ENCODE measurements around the gene MS4A5.
"Not testable (repeated sequence)": the region's sequence is repeated elsewhere in the genome, so short reads cannot be mapped to it uniquely, and the experiment has no call there.

Gene MS4A5

DNA sequence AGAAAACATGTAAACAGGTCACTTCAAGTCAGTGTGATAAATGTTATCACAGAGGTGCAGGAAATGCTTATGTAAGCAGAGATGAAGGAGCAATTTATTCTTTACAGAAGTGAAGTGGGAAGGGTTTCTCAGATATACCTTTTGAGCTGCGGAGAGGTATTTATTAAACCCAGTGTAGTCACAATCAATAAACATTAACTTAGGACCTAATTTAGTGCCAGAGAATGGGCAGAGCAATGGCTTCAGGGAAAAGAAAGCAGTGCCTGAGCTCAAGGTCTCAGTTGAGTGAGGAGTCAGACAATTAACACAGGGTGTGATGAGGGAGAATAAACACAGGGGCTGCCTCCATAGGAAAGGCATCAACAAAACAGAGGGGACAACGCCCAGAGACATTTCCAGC lies 1.9 kb downstream of the MS4A5 start:
- no peak for DNase-seq (ENCODE audit: low read depth)
- TF ChIP-seq, protein P1, sequence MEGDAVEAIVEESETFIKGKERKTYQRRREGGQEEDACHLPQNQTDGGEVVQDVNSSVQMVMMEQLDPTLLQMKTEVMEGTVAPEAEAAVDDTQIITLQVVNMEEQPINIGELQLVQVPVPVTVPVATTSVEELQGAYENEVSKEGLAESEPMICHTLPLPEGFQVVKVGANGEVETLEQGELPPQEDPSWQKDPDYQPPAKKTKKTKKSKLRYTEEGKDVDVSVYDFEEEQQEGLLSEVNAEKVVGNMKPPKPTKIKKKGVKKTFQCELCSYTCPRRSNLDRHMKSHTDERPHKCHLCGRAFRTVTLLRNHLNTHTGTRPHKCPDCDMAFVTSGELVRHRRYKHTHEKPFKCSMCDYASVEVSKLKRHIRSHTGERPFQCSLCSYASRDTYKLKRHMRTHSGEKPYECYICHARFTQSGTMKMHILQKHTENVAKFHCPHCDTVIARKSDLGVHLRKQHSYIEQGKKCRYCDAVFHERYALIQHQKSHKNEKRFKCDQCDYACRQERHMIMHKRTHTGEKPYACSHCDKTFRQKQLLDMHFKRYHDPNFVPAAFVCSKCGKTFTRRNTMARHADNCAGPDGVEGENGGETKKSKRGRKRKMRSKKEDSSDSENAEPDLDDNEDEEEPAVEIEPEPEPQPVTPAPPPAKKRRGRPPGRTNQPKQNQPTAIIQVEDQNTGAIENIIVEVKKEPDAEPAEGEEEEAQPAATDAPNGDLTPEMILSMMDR (IDR thresholded peaks at IDR 0.05; ENCODE audit: low read depth, low read length), result no peak
- TF ChIP-seq, protein P2, sequence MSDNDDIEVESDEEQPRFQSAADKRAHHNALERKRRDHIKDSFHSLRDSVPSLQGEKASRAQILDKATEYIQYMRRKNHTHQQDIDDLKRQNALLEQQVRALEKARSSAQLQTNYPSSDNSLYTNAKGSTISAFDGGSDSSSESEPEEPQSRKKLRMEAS (IDR thresholded peaks at IDR 0.05; ENCODE audit: low read depth, low read length), result no peak
- TF ChIP-seq MYC (IDR thresholded peaks at IDR 0.05; ENCODE audit: low read depth, low read length) (no peak), POLR2A (IDR thresholded peaks at IDR 0.05; ENCODE audit: extremely low read depth, insufficient read length) (no peak)
- no peak overlapping the region for H3K4me3 ChIP-seq (ENCODE audit: low read depth, low read length)

- no peak overlapping the region for H3K4me3 ChIP-seq (ENCODE audit: low read depth, low read length)
- TF ChIP-seq, protein P2 (IDR thresholded peaks at IDR 0.05; ENCODE audit: low read depth, low read length), result no peak
- no peak for TF ChIP-seq POLR2A (IDR thresholded peaks at IDR 0.05; ENCODE audit: extremely low read depth, insufficient read length)
- TF ChIP-seq, protein P1 (IDR thresholded peaks at IDR 0.05; ENCODE audit: low read depth, low read length), result no peak
- TF ChIP-seq MYC (IDR thresholded peaks at IDR 0.05; ENCODE audit: low read depth, low read length), result no peak
- no peak for DNase-seq (ENCODE audit: low read depth)
These were observed 4.0 kb downstream of the MS4A5 start for GRCh38 chr11:60433401-60433800.

- H3K4me3 ChIP-seq (ENCODE audit: low read depth, low read length), result no peak overlapping the region
- TF ChIP-seq POLR2A (IDR thresholded peaks at IDR 0.05; ENCODE audit: extremely low read depth, insufficient read length), result no peak
- TF ChIP-seq, protein P2 (IDR thresholded peaks at IDR 0.05; ENCODE audit: low read depth, low read length), result no peak
- TF ChIP-seq, protein P1 (IDR thresholded peaks at IDR 0.05; ENCODE audit: low read depth, low read length), result no peak
- TF ChIP-seq MYC (IDR thresholded peaks at IDR 0.05; ENCODE audit: low read depth, low read length), result no peak
- DNase-seq (ENCODE audit: low read depth), result no peak
These were observed 17.7 kb downstream of the MS4A5 start for GRCh38 chr11:60447070-60447469.

- DNase-seq (ENCODE audit: low read depth), result no peak
These were observed 18.5 kb downstream of the MS4A5 start for GRCh38 chr11:60447846-60448245.

GRCh38 chr11:60451185-60451584 lies 21.8 kb downstream of the MS4A5 start:
- not testable (repeated sequence) for DNase-seq (ENCODE audit: low read depth); H3K4me3 ChIP-seq (ENCODE audit: low read depth, low read length)

More at GRCh38 chr11:60447846-60448245, 18.5 kb downstream of the MS4A5 start:
- H3K4me3 ChIP-seq (ENCODE audit: low read depth, low read length), result no peak overlapping the region
- no peak for TF ChIP-seq POLR2A (IDR thresholded peaks at IDR 0.05; ENCODE audit: extremely low read depth, insufficient read length)
- TF ChIP-seq, protein P1 (IDR thresholded peaks at IDR 0.05; ENCODE audit: low read depth, low read length), result no peak
- no peak for TF ChIP-seq MYC (IDR thresholded peaks at IDR 0.05; ENCODE audit: low read depth, low read length)
- TF ChIP-seq, protein P2 (IDR thresholded peaks at IDR 0.05; ENCODE audit: low read depth, low read length), result no peak

DNA sequence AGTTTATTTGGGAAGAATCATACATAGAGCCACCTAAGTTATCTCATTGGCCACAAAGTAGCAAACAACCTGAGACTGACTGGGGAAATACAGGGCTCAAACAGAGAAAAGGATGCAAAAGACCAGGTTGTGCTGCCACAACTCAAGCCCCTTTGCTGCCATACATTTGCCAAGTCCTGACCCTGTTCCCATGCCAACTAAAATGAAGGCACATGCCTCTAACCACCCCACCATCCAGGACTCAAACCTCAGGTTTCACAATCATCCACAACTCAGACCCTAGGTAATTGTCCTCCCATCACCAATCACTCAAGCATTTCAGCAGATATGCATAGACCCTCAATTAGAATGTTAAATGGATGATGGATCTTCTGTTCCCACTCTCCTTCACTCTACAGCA lies 24.8 kb downstream of the MS4A5 start:
- no peak overlapping the region for H3K4me3 ChIP-seq (ENCODE audit: low read depth, low read length)
- TF ChIP-seq, protein P1 (IDR thresholded peaks at IDR 0.05; ENCODE audit: low read depth, low read length), result no peak
- no peak for TF ChIP-seq POLR2A (IDR thresholded peaks at IDR 0.05; ENCODE audit: extremely low read depth, insufficient read length)
- TF ChIP-seq, protein P2 (IDR thresholded peaks at IDR 0.05; ENCODE audit: low read depth, low read length), result no peak
- TF ChIP-seq MYC (IDR thresholded peaks at IDR 0.05; ENCODE audit: low read depth, low read length), result no peak
- DNase-seq (ENCODE audit: low read depth), result no peak
